CD1c-positive myeloid dendritic cell (primary cell): ENCODE measurements around the gene ITIH2.
"Not testable (repeated sequence)": the region's sequence is repeated elsewhere in the genome, so short reads cannot be mapped to it uniquely, and the experiment has no call there.

Experiments used
- DNase-seq: peaks from one replicate; pipeline ENCODE4 v3.0.0-alpha.2; 2016; ENCODE audit errors: extremely low spot score

Gene ITIH2

DNA sequence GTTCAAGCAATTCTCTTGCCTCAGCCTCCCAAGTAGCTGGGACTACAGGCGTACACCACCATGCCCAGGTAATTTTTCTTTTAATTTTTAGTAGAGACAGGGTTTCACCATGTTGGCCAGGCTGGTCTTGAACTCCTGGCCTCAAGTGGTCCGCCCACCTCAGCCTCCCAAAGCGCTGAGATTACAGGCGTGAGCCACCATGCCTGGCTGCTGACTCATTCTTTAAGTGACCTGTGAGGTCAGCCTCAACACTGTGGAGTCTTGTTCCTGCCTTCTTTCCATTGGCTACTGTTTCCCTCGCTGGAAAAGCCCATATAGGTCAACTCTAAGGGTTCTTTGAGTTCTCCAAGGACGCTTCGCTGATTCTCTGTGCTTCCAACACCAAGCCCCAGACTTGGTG lies 45.5 kb downstream of the ITIH2 start:
- not testable (repeated sequence) for DNase-seq

DNA sequence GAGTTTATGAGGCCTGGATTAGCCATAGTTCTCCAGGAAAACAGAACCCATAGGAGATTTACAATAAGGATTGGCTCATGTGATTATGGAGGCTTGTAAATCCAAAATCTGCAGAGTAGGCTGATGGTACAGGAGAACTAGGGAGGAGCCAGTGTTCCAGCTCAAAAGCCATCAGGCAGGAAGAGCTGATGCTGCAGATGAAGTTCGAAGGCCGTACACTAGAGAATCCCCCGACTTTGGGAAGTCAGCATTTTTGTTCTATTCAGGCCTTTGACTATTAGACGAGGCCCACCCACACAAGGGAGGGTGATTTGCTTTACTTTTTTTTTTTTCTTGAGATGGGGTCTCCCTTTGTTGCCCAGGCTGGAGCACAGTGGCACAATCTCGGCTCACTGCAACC lies 47.1 kb downstream of the ITIH2 start:
- DNase-seq, result no peak

DNA sequence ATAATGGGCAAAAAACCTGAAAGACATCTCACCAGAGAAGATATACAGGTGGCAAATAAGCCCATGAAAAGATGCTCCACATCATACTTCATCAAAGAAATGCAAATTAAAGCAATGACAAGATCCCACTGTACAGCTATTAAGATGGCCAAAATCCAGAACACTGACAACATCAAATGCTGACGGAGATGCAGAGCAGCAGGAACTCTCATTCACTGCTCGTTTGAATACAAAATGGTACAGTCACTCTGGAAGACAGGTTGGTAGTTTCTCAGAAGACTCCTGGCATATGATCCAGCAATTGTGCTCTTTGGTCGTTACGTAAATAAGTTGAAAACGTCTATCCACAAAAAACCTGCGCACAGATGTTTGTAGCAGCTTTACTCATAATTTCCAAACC lies 49.1 kb downstream of the ITIH2 start:
- DNase-seq, result no peak

DNA sequence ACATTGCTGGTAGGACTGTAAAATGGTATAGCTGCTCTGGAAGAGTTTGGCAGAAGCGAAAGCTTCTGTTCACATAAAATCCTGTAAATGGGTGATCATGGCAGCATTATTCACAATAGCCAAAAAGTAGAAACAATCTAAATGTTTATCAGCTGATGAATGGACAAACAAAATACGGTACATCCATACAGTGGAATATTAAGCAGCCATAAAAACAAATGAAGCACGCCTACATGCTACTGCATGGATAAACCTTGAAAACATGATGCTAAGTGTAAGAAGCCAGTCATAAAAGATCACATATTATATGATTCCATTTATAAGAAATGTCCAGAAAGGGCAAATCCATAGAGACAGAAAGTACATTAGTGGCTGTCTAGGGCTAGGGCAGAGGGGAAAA lies 52.0 kb downstream of the ITIH2 start:
- DNase-seq, result no peak

DNA sequence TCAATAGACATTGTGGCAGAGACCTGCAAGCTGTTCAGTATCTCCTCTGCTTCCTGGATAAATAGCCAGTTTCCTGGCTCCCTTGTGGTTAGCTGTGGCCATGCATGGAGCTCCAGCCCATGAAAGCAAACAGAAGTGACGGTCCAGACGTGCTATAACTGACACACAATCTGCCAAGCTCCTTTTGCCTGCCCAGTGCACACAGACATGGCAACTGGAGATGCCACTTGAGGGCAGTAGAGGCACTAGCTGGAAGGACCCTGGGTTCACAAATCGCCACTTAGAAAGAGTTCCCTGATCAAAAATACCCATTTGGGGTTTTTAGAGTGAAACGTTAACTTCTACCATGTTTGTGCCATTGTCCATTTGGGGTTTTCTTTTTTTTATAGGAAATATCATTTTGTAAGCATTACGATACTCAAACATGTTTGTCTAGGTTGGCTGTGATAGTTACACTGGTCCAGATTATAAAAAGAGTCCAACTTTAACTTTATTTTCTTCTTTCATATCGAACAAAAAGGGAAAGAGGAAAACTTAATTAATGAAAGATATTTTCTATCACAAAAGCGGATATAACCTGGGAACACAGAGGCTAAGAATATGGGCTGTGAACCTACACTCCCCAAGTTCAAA lies 53.4 kb downstream of the ITIH2 start:
- no peak for DNase-seq

DNA sequence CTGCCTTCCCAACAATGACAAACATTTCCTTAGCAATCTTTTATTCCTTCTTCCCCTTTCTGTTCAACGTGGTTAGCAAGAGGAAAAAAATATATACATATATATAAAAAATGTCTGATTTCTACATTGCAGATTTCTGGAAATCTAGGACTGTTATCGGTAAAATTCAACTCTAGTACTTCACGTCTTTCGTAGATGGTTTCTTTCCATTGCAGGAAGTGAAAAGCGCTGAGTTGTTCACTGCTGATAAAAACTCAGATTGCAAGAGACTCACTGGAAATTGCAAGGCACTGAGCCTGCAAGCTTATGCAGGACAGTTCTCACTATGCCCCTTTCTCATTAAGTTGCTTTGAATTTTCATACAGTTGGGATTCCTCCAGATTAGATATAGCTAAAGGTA lies 60.8 kb downstream of the ITIH2 start:
- DNase-seq, result no peak

DNA sequence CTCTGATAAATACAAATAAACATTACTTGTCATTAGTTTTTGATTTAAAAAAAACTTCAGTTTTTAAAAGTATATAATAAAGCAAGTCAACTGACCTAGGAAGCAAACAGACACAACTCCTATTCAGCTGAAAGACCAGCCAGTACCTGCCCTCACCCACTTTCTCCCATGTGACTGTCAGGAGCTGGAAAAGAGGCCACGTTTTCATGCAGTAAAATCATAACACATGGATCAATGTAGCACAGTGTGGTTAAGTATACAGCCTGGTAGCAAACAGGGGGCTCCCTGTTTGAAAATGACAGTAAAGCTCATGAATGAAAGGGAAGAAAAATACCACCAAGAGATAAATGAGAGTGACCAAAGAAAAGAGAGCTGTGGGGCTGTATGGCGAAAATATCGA lies 63.1 kb downstream of the ITIH2 start:
- DNase-seq, result no peak

DNA sequence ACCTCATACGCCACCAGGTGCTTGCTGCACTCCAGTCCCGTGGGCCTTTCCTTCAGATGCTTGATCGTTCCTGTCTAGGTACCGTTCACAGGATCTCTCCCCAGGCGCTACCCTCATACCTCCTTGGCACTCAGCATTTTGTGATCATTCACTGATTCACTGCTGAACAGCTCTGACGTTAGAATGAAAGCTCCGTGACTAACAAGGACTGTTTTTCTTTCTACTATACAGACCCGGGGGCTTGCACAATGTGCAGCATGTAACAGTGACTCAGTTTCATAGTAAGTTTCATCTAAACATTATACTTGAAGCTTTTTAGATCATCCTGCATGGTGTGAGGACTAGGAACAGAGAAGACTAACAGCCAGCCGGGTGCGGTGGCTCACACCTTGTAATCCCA lies 64.1 kb downstream of the ITIH2 start:
- no peak for DNase-seq

DNA sequence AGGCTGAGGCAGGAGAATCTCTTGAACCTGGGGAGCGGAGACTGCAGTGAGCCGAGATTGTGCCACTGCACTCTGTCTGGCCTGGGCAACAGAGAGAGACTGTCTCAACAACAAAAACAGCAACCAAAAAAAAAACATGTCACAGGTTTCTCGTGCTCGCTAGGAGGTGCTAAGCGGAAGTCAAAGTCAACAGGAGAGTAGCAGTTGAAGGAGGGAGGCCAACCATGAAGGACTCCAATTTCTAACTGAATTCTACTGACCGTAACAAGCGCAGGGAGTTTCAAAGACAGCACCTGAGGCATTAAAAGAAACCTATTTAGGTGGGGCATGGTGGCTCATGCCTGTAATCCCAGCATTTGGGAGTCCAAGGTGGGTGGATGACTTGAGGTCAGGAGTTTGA lies 65.3 kb downstream of the ITIH2 start:
- DNase-seq, result no peak

DNA sequence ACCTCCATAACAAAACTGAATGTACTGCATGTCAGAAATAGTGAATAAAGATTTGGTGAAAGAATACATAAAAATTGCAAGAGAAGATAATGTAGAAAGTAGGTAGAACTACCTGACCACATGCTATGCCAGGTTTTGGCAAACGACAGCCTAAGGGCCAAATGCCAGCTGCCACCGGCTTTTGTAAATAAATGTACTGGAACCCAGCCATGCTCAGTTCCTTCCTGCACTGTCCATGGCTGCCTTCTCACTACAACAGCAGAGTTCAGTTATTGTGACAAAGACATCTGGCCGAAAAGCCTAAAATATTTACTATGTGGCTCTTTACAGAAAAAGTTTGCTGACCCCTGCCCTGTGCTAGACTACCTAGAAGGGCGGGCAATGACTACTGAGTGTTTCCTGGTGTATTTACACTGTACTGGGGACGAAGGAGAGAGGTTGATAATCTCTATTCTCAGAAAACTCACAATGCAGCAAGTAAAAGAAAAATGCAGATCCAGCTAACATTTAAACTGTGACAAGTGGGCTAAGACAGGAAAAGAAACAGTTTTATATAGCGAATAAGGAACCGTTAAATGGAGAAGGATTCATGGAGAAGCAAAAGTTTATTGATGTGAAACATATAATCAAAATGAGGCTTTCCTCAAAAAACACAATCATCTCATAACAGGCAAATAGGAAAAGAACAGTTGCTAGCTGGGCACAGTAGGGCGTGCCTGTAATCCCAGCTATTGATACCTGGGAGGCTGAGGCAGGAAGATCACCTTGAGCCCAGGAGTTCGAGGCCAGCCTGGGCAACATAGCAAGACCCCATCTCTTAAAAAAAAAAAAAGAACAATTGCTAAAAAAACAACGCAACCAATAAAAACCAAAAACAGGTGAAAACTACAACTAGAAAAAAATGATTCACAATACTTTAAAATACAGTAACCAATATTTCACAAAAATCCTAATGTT lies 71.0 kb downstream of the ITIH2 start:
- DNase-seq, result no peak

DNA sequence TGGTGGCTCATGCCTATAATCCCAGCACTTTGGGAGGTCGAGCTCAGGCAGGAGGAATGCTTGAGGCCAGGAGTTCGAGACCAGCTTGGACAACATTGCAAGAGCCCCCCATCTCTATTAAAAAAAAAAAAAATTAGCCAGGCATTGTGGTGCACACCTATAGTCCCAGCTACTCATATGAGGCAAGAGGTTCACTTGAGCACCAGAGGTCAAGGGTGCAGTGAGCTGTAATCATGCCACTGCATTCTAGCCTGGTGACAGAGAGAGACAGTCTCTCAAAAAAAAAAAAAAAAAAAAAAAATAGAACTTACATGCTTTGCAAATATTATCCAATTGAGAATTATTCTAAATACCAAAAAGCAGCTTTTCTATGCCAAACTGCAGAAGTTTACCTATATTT lies 73.7 kb downstream of the ITIH2 start:
- DNase-seq, result no peak

DNA sequence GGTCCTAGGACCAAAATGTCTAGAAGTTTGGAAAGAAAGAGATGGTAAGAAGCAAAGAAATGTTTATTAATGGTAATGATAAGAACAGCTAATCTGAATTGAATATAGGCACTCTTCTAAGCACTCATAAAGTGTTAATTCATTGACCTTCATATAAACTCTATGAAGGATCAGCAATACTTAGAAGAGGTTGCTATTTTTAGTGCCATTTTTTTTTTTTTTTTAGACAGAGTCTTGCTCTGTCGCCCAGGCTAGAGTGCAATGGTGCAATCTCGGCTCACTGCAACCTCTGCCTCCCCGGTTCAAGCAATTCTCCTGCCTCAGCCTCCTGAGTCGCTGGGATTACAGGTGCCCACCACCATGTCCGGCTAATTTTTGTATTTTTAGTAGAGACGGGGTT lies 79.1 kb downstream of the ITIH2 start:
- not testable (repeated sequence) for DNase-seq

DNA sequence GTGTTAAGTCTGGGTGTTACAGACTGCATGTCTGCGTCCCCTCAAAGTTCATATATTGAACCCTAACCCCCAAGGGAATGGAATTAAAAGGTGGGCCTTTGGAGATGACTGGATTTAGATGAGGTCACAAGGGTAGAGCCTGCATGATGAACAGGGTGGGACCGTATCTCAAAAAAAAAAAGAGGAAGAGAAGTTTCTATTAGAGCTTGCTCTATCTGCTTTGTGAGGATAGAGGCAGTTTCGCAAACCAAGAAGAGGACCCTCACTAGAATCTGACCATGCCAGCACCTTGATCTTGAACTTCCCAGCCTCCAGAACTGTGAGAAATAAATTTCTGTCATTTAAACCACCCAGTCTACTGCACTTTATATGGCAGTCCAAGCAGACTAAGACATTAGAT lies 83.3 kb downstream of the ITIH2 start:
- peak; percentile 15 for DNase-seq

DNA sequence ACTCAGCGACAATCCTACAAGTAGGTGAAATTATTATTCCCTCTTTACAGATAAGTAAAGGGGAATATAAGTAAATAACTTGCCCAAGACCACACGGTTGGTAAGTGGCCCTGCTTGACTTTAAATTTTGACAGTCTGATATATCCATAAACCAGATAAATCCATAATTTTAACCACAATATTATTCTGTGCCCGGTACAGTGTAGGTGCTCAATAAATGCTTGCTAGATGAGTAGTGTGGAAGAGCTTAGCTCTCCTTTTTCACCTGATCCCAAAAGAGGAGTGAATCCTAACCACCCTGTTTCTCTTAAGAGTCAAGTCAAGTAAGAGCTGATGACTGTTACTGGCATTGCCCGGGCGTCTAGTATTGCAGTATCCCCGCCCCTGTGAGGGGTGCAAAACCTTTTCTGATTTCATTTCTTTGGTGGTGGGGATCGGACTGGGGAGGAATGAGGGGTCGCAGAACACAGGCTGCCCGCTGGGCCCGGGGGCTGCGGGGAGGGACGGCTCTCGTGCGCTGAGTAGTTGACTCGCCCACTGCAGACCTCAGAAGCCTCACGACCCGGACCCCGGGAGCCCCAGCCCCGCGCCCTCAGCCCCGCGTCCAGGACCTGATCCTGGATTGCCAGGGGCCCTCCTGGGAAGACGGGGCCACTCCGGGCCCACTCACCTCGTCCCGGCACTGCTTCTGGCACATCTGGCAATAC lies 84.2 kb downstream of the ITIH2 start:
- DNase-seq, result no peak

DNA sequence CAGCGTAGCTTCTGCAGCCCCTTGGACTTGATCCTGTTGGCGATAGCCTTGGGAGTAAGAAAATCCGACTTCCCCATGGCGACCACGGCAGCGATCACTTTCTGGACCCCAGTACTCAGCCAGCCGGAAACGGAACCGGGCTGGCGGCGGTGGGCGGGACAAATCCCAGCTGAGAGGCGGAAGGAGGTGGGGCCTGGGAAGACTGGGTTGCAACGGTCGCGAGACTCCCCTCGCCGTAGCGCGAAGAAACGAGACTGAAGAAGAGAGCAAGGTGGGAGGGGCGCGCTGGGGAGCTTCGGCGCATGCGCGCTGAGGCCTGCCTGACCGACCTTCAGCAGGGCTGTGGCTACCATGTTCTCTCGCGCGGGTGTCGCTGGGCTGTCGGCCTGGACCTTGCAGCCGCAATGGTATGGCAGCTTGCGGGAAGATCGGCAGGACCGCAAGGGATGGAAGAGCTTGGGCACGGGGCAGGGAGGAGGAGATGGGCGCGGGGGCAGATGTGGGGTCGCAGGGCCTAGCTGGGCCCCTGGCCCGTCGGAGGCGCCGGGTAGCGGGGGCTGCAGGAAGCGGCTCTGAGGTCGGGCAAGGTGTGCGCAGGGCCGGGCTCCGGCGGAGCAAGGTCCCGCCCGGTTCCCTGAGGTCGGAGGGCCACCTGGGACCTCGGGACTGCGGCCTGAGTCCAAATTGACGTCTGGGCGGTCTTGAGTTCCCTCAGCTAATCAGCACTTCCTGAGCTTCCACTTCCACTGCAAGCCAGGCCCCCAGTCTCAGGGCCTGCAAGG lies 84.9 kb downstream of the ITIH2 start, which contains the start of the genes ATP5F1C and KIN:
Gene ATP5F1C, plus strand, starts transcription at position 321 of the 782 bp plus-strand sequence. Its CDS starts 31 bp downstream, at position 352.
Gene KIN, minus strand, starts transcription at position 137 of the 782 bp plus-strand sequence. Its CDS starts 60 bp downstream, at position 77.
- DNase-seq, result peak; percentile 99

DNA sequence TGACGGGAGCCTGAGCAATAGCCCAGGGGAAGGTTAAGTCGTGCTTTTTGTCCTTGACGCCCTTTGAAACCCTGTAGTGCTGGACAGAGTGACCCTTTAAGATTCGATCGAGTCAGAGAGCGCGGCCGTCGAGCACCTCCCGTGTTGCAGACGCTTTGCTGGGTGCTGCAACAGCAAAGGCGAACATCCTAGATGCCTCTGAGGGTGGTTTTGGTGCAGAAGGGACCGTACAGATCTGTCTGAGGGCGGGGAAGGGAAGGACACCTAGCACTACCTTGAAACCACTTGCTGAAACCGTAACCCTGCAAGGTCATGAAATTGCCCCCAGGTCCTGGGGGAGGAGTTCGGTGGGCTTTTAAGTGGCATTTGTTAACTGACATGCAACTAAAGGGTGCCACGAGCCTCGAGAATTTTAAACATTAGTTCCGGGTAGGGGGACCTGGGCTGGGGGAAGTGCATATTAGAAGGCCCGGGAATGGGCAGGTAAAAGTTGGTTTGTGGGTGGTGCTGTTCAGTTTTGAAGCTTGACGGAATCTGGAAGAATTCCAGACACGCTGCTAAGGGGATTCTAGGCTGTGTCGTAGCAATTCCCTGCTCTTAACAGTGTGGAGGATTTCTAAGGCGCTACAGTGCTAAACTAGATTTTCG lies 85.6 kb downstream of the ITIH2 start:
- DNase-seq, result no peak

DNA sequence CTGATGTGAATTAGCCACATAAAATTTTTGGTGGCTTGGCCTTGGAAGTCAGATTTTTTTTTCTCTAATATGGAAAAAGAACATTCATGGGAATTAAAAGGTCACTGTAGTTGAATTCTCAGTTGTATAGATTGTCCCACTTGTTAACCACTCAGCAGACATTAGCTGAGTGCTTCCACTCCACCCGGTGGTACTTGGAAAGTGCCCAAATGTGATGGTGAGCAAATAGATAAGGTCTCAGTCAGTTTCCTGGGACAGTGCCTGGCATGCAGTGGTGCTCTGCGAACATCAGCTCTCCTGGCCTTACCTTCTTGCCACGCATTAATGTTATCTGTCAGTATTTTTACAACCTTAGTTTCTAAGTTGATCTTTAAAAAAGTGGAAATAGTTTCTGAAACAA lies 86.3 kb downstream of the ITIH2 start:
- no peak for DNase-seq

DNA sequence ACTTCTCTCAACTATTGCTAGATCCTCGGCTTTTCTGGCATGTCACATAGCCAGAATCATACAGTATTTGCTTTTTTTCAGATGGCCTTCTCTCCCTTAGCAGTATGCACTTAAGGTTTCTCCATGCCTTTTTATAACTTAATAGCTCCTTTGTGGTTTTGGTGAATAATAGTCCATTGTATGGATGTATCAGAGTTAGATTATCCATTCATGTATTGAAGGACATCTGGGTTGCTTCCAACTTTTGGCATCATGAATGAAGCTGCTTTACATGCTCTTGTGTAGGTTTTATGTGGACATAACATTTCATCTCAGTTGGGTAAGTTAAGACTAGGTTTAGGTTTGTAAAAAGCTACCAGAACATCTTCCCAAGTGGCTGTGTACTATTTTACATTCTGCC lies 89.4 kb downstream of the ITIH2 start:
- no peak for DNase-seq

DNA sequence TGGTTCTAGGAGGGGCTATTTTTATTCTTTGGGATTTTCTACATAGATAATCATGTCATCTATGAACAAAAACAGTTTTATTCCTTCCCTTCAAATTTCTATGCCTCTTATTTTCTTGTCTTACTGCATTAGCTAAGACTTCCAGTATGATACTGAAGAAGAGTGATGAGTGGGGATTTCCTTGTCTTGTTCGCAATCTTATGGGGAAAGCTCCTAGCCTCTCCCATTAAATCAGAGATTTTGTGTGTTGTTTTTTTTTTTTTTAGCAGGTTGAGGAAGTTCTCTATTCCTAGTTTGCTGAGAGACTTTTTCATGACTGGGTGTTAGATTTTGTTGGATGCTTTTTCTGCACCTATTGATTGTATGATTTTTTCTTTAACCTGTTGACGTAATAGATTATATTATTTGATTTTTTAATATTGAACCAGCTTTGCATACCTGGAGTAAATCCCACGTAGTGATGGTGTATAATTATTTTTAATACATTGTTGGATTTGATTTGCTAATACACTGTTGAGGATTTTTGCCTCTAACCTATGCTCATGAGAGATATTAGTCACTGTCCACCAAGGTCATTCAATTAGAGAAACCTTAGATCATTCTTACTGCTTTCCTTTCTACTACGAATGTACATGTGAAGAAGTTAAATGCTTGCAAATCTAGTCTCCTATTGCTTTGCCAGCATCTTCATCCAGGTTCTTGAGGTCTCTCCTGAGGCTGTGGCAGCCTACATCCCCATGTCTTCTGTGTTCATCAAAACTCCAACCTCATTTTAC lies 91.3 kb downstream of the ITIH2 start:
- no peak for DNase-seq

DNA sequence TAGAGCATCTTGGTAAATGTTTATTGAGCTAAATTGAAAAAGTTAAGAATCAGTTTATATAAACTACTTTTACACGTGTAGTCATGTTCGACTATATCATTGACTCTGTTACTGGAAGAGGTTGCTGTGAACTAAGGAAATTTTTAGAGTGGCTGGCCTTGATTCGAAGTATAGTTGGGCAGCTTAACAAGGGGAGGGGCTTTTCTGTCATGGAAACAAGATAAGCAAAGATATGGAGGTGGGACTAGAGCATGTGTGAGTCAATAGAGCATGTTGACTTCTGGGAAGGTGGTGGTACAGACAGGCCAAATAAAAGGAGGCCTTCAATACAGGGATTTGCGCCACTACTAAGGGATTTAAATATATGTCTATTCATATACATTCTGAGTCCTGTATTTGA lies 92.5 kb downstream of the ITIH2 start:
- no peak for DNase-seq
